ENCODE results near the gene BEST1.
"Not testable (repeated sequence)": the region's sequence is repeated elsewhere in the genome, so short reads cannot be mapped to it uniquely, and the experiment has no call there.

GRCh38 chr11:61953632-61954031 is 3.5 kb downstream of the BEST1 start:
- TF ChIP-seq, protein P1, sequence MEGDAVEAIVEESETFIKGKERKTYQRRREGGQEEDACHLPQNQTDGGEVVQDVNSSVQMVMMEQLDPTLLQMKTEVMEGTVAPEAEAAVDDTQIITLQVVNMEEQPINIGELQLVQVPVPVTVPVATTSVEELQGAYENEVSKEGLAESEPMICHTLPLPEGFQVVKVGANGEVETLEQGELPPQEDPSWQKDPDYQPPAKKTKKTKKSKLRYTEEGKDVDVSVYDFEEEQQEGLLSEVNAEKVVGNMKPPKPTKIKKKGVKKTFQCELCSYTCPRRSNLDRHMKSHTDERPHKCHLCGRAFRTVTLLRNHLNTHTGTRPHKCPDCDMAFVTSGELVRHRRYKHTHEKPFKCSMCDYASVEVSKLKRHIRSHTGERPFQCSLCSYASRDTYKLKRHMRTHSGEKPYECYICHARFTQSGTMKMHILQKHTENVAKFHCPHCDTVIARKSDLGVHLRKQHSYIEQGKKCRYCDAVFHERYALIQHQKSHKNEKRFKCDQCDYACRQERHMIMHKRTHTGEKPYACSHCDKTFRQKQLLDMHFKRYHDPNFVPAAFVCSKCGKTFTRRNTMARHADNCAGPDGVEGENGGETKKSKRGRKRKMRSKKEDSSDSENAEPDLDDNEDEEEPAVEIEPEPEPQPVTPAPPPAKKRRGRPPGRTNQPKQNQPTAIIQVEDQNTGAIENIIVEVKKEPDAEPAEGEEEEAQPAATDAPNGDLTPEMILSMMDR (IDR thresholded peaks at IDR 0.05): not testable (repeated sequence)
- TF ChIP-seq SIN3A (IDR thresholded peaks at IDR 0.05; ENCODE audit: borderline replicate concordance, insufficient read depth, low read depth, low read length); POLR2AphosphoS5 (IDR thresholded peaks at IDR 0.05; ENCODE audit: low read depth, low read length); TCF7L2 (IDR thresholded peaks at IDR 0.05; ENCODE audit: low read depth, low read length); REST (IDR thresholded peaks at IDR 0.05; ENCODE audit: insufficient read depth in 1 of 2, low read depth in 2 of 2, low read length in 1 of 2): not testable (repeated sequence)
